PC-3 (cell line): Measurements from ENCODE around the gene DUXB. TPM values are rescaled to one million over a fixed set of nuclear protein-coding genes. Genes with fewer than 3 reads are reported as not detected.
A peak's percentile ranks its signal among the peaks of the same experiment; 100 is the strongest.

Source experiments
- ATAC-seq: fragments of 200-7000 bp; cut with Tn5 transposase; 2 replicates; pipeline ENCODE4 v1.9.1; 2020; ENCODE audit warnings: mild to moderate bottlenecking, moderate library complexity
- BruUV-seq: library from RNA; stranded (reverse); fragments of 400-500 nt; replicated peaks from 2 replicates; lab custom pipeline; 2021; lab: Mats Ljungman, UMichigan
- CTCF ChIA-PET: fragments of 300-600 bp; sonication (Branson Sonifier 250); formaldehyde crosslinking; loops from one replicate; lab custom pipeline; 2022; ENCODE audit warnings: antibody characterized with exemption; lab: Charles Lee
- POLR2A ChIA-PET: fragments of 300-600 bp; sonication (Branson Sonifier 250); formaldehyde crosslinking; loops from one replicate; lab custom pipeline; 2022; ENCODE audit warnings: antibody characterized with exemption; ENCODE audit not compliant: unreplicated experiment; lab: Charles Lee
- DNase-seq: peaks from one replicate; pipeline ENCODE4 v3.0.0-alpha.2; 2015
- H2AFZ ChIP-seq: fragments of 300-600 bp; sonication (generic); 2 replicates; pipeline ENCODE4 v1.6.0; 2016; ENCODE audit warnings: antibody characterized with exemption, low read length
- H3F3A ChIP-seq: fragments of 300-600 bp; sonication (generic); one replicate; pipeline ENCODE4 v1.6.0; 2017; ENCODE audit warnings: antibody characterized with exemption, low read length, control low read depth, mild to moderate bottlenecking; ENCODE audit not compliant: unreplicated experiment
- H3K27ac ChIP-seq: fragments of 300-600 bp; sonication (generic); 2 replicates; pipeline ENCODE4 v1.5.1; 2016; ENCODE audit warnings: mild to moderate bottlenecking, low read length
- H3K27me3 ChIP-seq: fragments of 300-600 bp; sonication (generic); 2 replicates; pipeline ENCODE4 v1.6.1; 2016; ENCODE audit warnings: low read length, mixed read lengths
- H3K36me3 ChIP-seq: fragments of 300-600 bp; sonication (generic); 2 replicates; pipeline ENCODE4 v1.6.1; 2016; ENCODE audit warnings: low read depth, mixed run types, low read length, mixed read lengths
- H3K4me1 ChIP-seq: fragments of 300-600 bp; sonication (generic); 2 replicates; pipeline ENCODE4 v1.5.1; 2016; ENCODE audit warnings: low read length; ENCODE audit not compliant: insufficient read depth
- H3K4me2 ChIP-seq: fragments of 300-600 bp; sonication (generic); 2 replicates; pipeline ENCODE4 v1.6.0; 2016; ENCODE audit warnings: low read length
- H3K4me3 ChIP-seq: fragments of 300-600 bp; sonication (generic); 2 replicates; pipeline ENCODE4 v1.5.1; 2016; ENCODE audit warnings: mild to moderate bottlenecking, low read length, mixed read lengths
- H3K79me2 ChIP-seq: fragments of 300-600 bp; sonication (generic); 2 replicates; pipeline ENCODE4 v1.6.1; 2017; ENCODE audit warnings: low read length, mixed read lengths
- H3K9ac ChIP-seq: fragments of 300-600 bp; sonication (generic); 2 replicates; pipeline ENCODE4 v1.6.0; 2016; ENCODE audit warnings: mild to moderate bottlenecking, low read length
- H3K9me2 ChIP-seq: fragments of 300-600 bp; sonication (generic); replicated peaks from 2 replicates; pipeline ENCODE4 v1.6.1; 2016; ENCODE audit warnings: mixed run types, low read length, mixed read lengths
- H3K9me3 ChIP-seq: fragments of 300-600 bp; sonication (generic); 2 replicates; pipeline ENCODE4 v1.6.1; 2016; ENCODE audit warnings: low read length, mixed read lengths
- H4K20me1 ChIP-seq: fragments of 300-600 bp; sonication (generic); 2 replicates; pipeline ENCODE4 v1.6.1; 2016; ENCODE audit warnings: low read length, mixed read lengths
- EZH2 ChIP-seq: fragments of 300-600 bp; sonication (generic); IDR thresholded peaks from one replicate; pipeline ENCODE4 v1.6.1; 2017; ENCODE audit warnings: antibody characterized with exemption, mild to moderate bottlenecking, low read length; ENCODE audit not compliant: unreplicated experiment
- EZH2phosphoT487 ChIP-seq: fragments of 300-600 bp; sonication (generic); IDR thresholded peaks from 2 replicates; pipeline ENCODE4 v1.6.1; 2018; ENCODE audit warnings: mild to moderate bottlenecking, antibody characterized with exemption, low read length, borderline replicate concordance
- intact Hi-C: fragments of 100-400 bp; cut with micrococcal nuclease; formaldehyde crosslinking; loops from 2 replicates; pipeline ENCODE4 v1.9.0; 2023
- total RNA-seq: library from RNA; depleted of rRNA; stranded (reverse); fragments of >200 nt; gene quantifications from 2 replicates; pipeline ENCODE4 v1.2.3, GENCODE V29; 2014
- TF ChIP-seq, protein P1 (sequence below): fragments of 300-600 bp; sonication (generic); conservative IDR thresholded peaks from 2 replicates; pipeline ENCODE4 v1.5.1; 2017; ENCODE audit warnings: antibody characterized with exemption, low read depth, mild to moderate bottlenecking, low read length

Gene DUXB
- total RNA-seq, 1 experiment from 2014 or later = not detected

DNA sequence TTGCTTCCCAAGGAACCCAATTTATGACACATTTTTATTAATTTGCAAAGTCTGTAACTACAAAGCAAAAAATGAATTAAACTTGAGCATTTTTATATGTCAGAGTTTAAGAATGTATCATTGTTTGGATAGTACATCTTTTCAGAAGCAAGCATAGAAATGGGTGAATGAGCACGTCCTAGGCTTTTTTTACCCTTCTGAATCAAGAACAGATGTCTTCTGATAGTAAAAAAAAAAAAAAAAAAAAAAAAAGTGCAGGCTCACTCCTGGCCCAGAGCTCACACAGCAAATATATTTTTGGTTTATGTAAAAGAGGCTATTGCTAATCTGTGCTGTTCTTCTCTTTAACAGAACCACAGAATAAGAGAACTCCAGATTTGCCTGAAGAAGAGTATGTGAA lies 47.3 kb downstream of the DUXB start:
- POLR2A ChIA-PET = no interaction called here
- no peak for DNase-seq
- intact Hi-C loops = no loop called here

DNA sequence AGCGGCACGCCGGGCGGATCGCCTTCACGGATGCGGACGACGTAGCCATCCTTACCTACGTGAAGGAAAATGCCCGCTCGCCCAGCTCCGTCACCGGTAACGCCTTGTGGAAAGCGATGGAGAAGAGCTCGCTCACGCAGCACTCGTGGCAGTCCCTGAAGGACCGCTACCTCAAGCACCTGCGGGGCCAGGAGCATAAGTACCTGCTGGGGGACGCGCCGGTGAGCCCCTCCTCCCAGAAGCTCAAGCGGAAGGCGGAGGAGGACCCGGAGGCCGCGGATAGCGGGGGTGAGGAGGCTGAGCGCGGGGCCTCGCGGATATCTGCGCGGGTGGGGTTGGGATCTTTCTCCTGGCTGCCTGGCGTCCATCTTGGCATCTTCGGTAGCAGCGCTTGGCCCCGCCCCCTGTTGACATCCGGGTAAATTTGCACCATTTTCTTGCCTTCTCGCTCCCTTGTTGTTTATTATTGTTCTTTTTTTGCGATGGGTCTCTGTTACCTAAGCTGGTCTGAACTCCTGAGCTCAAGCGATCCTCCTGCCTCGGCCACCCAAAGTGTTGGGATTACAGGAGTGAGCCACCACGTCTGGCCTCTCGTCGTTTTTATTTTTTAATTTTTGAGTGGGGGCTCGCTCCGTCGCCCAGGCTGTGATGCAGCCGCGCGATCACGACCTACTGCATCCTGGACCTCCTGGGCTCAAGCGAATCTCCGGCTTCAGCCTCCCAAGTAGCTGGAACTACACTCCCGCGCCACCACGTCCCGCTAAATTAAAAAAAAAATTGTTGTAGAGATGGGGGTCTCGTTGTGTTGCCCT lies 52.8 kb downstream of the DUXB start:
- Histone ChIP-seq H3K4me1 (peaks cover 21% of the 10 kb centered on the region), H3K27ac (peak overlapping the region; percentile 45), H3K36me3 (peaks cover 16% of the 10 kb centered on the region), H4K20me1 (peaks cover 30% of the 10 kb centered on the region; the same call in 1 of the 2 replicates), H3K9me3 (no peaks in the 10 kb centered on the region), H3K79me2 (peaks cover 95% of the 10 kb centered on the region), H3K27me3 (no peaks in the 10 kb centered on the region), H2AFZ (peak overlapping the region; percentile 81), H3K4me3 (peak overlapping the region; percentile 100), H3K9me2 (no peaks in the 10 kb centered on the region), H3F3A (no peaks in the 10 kb centered on the region), H3K4me2 (peak overlapping the region; percentile 83), H3K9ac (peak overlapping the region; percentile 99)
- POLR2A ChIA-PET = interaction anchor here (0.5 to 1.5 kb wide), 4 partner anchors 23 to 1656 kb away, joined by 3 to 9 read pairs (median 3); partner anchors contain the start of gene ADAT1
- DNase-seq = peak; percentile 47
- no TSS peak for BruUV-seq
- TF ChIP-seq EZH2 = no peak
- no peak for TF ChIP-seq EZH2phosphoT487
- TF ChIP-seq, protein P1, sequence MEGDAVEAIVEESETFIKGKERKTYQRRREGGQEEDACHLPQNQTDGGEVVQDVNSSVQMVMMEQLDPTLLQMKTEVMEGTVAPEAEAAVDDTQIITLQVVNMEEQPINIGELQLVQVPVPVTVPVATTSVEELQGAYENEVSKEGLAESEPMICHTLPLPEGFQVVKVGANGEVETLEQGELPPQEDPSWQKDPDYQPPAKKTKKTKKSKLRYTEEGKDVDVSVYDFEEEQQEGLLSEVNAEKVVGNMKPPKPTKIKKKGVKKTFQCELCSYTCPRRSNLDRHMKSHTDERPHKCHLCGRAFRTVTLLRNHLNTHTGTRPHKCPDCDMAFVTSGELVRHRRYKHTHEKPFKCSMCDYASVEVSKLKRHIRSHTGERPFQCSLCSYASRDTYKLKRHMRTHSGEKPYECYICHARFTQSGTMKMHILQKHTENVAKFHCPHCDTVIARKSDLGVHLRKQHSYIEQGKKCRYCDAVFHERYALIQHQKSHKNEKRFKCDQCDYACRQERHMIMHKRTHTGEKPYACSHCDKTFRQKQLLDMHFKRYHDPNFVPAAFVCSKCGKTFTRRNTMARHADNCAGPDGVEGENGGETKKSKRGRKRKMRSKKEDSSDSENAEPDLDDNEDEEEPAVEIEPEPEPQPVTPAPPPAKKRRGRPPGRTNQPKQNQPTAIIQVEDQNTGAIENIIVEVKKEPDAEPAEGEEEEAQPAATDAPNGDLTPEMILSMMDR = no peak
- peak; percentile 32 for ATAC-seq
- intact Hi-C loops = loop anchor here (5.0 kb wide), 1 partner anchor 91 kb away; the partner anchor contains the start of gene TMEM231
- CTCF ChIA-PET = interaction anchor here (0.6 to 1.0 kb wide), 2 partner anchors 27 to 131 kb away, joined by 3 to 5 read pairs; no protein-coding TSS in a partner anchor

More for the DNA sequence above, 47.3 kb downstream of the DUXB start:
- H3K4me2 ChIP-seq = no peak overlapping the region
- no peak overlapping the region for H3K4me3 ChIP-seq
- no peak overlapping the region for H3K27ac ChIP-seq
- BruUV-seq = no TSS peak
- no peaks in the 10 kb centered on the region for H3F3A ChIP-seq
- no peak overlapping the region for H2AFZ ChIP-seq
- no peaks in the 10 kb centered on the region for H3K9me3 ChIP-seq
- CTCF ChIA-PET = no interaction called here
- TF ChIP-seq EZH2phosphoT487 (no peak), EZH2 (no peak)
- TF ChIP-seq, protein P1 = no peak
- H3K4me1 ChIP-seq = 0 out of 2 replicates have a peak, but pooled peaks cover 7% of the 10 kb centered on the region
- no peak for ATAC-seq
- no peak overlapping the region for H3K9ac ChIP-seq
- no peaks in the 10 kb centered on the region for H3K27me3 ChIP-seq
- peaks cover 18% of the 10 kb centered on the region; the same call in 1 of the 2 replicates for H4K20me1 ChIP-seq
- H3K9me2 ChIP-seq = no peaks in the 10 kb centered on the region
- peaks cover 23% of the 10 kb centered on the region for H3K36me3 ChIP-seq
- peaks cover 50% of the 10 kb centered on the region for H3K79me2 ChIP-seq
